GM20431 (cell line): ENCODE results near the gene MTHFD2L.

Experiments used
- in situ Hi-C: fragments of 300-500 bp; cut with MseI, MboI; formaldehyde crosslinking; loops from one replicate; pipeline ENCODE4 v1.15.0; 2020; ENCODE audit warnings: low sequenced_read_pairs; ENCODE audit not compliant: unreplicated experiment

Gene MTHFD2L

DNA sequence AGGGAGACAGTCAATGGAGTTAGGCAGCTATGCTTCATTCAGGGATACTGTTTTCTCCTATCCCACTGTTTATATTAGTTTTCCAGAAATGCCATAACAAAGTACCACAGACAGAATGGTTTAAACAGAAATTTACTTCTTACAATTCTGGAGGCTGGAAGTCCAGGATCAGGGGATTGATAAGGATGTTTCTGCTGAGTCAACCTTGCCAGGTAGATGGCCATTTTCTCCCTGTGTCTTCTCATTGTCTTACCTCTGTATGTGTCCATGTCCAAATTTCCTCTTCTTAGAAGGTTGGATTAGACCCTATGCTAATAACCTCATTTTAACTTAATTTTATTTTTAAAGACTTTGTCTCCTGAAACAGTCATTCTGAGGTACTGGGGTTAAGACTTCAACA is 129.9 kb downstream of the MTHFD2L start:
- in situ Hi-C loops, result no loop called here

DNA sequence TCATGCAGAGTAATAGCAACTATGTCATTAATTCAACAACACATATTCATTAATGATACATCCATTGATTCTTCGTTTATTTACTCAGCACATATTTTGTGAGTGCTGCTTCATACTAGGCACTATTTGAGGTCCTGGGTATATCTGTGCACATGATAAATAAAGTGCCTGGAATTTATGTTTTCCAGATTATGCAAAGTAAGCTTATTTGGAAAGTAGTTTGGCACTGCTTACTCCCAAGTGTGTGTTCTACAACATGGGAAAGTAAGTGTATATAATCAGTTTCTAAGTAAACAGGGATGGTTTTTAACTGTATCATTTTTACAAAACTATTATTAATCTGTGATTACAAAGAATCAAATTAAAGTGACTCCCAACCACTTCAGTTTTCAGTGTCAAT is 133.6 kb downstream of the MTHFD2L start:
- in situ Hi-C loops, result no loop called here

DNA sequence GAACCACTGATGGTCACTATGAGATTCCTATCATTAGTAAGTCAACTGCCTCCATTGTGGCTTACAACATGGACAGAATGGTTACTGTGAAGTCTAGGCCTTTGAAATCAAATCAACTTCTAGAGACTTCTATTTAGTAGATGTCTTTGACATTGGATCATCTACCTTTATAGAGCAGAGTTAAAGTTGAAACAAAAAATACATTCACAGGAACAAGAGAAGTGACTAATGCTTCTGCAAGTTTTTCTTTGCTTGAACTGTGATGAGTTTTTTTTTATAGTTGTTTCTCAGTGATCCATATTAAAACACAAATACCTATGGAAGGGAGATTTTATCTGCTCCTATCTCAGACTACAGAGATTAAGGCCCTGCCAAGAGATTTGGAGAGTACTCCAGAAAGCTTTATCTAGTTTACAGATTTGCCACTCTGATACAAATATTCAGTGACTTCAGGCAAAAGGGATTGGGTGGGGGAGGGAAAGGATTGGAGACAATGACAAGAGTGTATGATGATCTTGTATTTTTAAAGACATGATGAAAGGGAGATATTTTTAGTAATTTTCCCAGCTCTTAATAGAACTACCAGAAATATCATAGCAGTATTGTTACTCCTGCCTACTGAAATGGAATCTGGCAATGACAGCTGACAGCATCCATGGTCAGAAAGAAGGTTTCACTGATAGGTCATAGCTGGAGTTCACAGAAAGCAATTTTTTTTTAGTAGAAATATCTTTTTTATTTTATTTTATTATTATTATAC is 134.4 kb downstream of the MTHFD2L start:
- in situ Hi-C loops, result no loop called here

DNA sequence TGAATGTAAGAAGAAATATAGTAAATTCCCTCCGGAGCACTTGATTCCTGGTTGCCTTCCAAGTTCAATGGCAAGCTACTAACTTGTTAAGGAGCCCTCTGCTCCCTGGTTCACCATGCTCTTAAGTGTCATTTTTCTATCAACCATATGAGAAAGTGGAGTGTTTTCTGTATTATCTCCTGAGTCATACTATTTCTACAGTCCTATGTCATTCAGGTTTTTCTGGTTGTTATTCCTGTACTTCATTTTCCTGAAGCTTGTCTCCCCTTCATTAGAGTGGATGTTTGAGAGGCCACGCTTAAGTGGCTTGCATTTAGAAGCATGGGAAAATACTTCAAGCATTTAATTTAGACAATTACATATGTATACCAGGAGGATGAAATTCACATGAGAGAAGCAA is 135.6 kb downstream of the MTHFD2L start:
- in situ Hi-C loops, result no loop called here

DNA sequence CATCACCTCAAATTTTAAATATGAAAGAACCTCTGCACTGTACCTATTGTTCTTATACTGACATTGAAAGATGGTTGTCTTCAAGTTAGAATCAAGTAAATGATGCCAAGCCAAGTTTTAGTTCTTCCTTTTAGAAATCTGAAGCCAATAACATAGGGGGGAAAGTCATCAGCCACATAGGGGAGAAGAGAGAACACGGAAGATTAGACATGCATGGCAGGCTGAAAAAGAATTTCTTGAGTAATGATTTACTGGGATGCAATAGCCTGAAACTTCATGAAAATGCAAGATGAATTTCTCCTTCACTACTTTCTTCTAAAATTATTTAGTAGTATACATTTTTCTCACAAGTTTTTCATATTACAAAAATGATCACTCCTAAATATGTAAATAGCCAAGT is 136.8 kb downstream of the MTHFD2L start:
- in situ Hi-C loops, result no loop called here

DNA sequence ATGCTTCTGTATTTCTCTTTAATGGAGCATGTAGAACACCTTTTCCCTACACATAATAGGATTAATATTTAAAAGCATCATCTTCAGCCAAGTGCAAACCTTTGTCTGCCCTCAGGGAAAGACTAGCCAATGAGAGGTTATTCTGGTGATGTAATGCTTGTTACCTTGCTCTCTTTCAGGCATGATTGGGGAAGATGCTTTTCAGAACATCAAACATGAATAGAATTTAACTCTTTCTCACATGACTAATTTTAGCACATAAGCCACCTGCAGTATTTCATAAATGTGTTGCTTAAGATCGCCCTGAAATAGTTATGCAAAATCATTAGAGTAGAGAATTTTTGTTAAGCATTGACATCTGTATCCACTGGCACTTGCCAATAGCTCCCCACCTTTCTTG is 139.6 kb downstream of the MTHFD2L start:
- in situ Hi-C loops, result no loop called here

DNA sequence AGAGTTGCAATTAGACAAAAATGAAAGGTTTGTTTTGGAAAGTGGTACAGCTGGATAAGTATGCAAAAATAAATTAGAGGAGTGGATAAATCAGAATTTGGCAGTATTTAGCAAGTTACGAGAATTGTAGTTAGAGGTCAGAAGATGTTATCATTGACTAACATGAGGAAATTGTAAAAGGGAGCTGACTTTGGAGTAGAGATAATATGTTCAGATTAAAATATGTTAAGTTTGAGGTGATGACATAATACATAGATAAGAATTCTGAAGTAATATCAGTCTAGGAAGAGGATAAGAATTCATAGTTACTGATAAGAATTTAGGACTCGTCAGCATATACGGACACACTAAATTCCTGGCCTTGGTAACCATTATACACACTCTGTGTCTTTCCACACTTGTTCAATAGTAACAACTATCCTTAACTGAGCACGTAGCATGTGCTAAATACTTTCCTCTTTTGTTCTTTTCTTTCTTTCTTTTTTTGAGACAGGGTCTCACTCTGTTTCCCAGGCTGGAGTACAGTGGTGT is 146.2 kb downstream of the MTHFD2L start:
- in situ Hi-C loops, result loop anchor here (25.0 kb wide), 1 partner anchor 117 kb away; no protein-coding TSS in a partner anchor

DNA sequence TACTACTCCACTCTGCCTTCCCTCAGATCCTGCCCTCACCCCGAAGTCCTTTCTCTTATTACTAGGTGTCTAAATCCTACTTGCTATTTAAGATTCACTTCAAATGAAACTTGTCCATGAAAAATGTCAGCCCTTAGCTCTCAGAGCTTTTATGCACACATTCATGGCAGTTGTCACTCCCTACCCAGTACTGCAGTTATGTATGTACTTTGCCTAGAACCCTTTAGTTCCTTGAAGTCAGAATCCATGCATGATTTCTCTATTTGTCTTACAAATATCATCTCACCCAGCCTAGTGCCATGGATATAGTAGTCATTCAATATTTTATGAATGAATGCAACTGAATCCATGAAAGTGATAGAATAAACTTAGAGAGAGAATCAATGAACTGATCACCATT is 147.1 kb downstream of the MTHFD2L start:
- in situ Hi-C loops, result loop anchor here (25.0 kb wide), 1 partner anchor 118 kb away; no protein-coding TSS in a partner anchor

DNA sequence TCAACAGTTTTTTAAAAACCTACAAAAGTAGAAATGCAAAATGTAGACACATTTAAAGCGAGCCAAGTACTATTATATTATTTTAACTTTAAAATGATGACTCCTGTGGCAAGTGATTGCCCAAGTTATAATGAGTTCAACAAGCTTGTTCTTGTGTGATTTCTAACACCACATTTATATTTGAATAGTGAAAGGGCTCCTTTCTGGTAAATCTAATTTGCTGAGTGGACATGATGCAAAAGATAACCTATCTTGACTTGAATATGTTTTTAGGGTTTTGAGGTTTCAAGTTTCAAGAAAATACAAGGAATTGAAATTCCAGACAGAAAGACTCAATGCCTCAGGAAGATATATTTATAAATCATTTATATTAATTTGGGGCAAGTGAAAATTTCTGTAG is 149.3 kb downstream of the MTHFD2L start:
- in situ Hi-C loops, result loop anchor here (25.0 kb wide), 1 partner anchor 120 kb away; no protein-coding TSS in a partner anchor

DNA sequence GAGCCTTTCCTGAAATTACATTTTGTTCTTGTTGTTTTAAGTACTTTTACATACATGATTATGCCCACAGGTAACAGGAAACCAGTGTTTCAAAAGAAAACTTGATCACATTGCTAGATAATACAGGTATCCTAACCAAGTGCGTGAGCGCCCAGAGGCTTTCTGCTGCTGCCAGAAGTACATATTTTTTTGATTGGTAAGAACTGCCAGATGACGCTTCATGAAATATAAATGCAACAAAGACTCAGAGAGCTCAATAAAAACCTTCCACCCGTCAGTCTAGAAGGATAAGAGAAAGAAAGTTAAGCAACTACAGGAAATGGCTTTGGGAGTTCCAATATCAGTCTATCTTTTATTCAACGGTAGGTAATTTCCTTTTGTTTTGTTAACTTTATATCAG is 150.3 kb downstream of the MTHFD2L start, which contains the start of gene EPGN:
EPGN (plus strand) TSS at position 256 of the 400 bp plus-strand sequence; CDS start at position 320, 64 bp downstream.
- in situ Hi-C loops, result loop anchor here (25.0 kb wide), 1 partner anchor 121 kb away; no protein-coding TSS in a partner anchor

DNA sequence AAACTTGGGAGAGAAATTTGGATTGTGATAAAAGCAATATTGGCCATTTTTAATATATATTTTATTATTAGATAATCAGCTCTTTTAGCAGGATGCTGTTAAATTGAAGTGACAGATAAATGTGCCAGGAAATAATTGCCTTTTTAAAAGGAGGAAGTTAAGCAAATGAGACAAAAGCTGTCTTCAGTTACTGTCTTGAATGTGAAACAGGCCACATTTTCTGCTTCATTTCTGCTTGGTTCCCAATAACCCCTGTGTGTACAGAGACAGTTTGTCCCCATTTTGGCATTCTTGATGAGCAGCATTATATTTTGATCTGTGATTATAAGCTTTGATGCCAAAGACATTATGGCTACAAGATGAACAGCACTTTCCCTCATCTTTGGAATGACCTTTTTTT is 151.3 kb downstream of the MTHFD2L start:
- in situ Hi-C loops, result loop anchor here (25.0 kb wide), 1 partner anchor 122 kb away; no protein-coding TSS in a partner anchor

DNA sequence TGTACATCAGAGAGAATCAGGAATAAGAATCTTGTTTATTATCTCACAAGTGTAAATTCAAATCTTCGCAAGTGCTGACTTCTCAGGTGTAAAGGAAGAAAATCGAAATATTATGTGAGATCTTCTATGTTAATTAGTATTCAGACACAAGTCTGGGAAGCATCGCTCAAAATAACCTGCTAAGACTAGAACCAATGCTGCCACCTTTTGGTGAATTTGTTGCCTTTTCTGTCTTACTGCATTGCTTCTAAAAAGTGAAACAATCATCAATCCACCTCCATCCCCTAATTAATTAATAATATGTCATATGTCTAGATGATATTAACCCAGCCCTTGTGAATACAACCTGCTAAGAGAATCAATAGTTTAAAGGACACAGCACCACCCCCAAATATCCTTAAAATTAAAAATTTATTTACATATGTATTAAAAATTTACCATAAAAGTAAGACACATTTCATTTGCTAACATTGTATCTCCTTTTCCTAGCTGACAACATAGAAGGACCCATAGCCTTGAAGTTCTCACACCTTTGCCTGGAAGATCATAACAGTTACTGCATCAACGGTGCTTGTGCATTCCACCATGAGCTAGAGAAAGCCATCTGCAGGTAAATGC is 153.9 kb downstream of the MTHFD2L start:
- in situ Hi-C loops, result loop anchor here (25.0 kb wide), 1 partner anchor 125 kb away; no protein-coding TSS in a partner anchor

DNA sequence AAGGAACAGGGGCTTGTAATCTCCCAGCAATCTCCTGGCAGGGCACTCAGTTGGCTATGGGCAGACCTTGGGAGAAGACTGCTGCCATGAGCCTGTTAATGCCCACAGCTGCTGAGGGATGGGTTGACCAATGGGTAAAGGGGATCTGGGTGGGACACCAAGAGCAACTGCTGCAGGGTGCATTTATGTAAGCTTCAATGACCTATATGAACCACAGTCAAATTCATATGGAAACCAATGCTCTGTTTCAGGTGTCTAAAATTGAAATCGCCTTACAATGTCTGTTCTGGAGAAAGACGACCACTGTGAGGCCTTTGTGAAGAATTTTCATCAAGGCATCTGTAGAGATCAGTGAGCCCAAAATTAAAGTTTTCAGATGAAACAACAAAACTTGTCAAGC is 156.4 kb downstream of the MTHFD2L start:
- in situ Hi-C loops, result loop anchor here (25.0 kb wide), 1 partner anchor 127 kb away; no protein-coding TSS in a partner anchor

DNA sequence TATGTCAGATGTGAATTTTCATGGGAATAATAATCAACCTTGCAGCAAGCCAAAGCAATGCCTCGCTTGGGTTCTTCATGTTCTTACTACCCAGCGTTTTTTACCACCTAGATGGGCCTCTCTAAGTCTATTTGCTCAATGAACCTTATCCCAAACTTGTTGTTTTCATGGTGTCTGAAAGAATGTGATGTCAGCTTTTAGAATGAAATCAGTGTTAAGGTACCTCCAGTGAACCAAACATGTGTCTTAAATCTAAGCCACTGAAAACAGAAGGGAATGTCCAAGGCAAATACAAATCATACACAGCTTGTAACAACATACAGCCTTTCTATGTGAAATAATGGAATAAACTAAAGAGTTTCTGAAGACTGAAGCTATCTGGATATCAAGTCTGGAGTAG is 157.0 kb downstream of the MTHFD2L start:
- in situ Hi-C loops, result loop anchor here (25.0 kb wide), 1 partner anchor 128 kb away; no protein-coding TSS in a partner anchor

DNA sequence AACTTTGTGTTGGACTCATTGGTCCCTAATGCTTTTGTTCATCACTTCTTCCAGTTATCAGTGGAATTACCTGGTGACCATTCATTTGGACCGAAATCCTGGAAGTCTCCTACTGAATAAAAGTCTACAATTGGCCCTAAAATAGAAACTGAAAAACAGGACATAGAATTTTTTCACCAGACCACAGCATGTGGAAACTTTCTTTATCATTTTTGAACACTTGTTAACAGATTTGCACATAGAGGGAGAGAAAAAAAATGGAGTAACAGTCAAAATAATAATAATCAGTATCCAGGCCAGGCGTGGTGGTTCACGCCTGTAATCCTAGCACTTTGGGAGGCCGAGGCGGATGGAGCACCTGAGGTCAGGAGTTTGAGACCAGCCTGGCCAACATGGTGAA is 157.5 kb downstream of the MTHFD2L start:
- in situ Hi-C loops, result loop anchor here (25.0 kb wide), 1 partner anchor 128 kb away; no protein-coding TSS in a partner anchor

DNA sequence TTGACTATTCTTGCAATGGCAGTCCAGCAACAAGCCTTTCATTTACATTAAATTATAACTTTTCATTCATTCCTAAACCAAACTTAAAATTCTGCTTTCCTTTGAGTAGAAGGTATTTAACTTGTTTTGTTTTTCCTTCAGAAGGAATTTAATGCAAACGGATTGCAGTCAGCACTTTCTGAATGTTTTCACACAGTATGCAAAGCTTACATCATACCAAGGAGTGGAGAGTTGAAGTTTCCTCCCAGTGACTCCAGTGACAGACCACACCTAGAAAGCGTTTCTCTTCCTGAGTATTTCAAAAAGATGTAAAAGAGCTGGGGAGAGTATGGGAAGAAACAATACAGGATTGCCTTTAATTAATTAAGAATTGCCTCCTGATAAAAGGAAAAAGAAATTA is 158.5 kb downstream of the MTHFD2L start:
- in situ Hi-C loops, result loop anchor here (25.0 kb wide), 1 partner anchor 129 kb away; no protein-coding TSS in a partner anchor

DNA sequence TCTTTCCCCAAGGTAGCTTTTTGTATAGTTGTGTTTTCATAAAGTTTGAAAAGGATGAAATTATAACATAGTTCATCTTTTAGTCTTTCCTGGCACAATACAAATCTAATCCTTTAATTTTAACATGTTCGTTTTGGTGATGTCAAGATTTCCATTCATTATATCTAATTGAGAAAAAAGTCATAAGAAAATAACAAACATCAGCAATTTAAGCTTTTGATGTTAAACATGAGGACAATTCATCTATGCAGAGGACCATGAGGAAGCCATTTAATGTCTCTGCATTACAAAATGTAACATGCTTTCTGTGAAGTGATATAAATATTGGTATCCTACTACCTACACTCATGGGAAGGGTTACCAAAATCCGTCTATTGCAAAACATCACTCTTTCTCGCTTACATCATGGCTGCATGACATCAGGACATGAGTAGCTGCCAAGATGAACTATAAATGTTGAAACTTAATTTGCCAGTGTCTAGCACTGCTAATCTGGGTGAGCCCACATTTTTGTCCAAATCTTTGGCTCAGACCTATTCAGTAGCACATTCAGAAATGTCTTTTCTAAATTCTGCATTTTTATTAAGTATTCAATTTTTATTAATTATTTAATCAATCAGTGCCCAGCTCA is 159.8 kb downstream of the MTHFD2L start:
- in situ Hi-C loops, result loop anchor here (25.0 kb wide), 1 partner anchor 130 kb away; no protein-coding TSS in a partner anchor

DNA sequence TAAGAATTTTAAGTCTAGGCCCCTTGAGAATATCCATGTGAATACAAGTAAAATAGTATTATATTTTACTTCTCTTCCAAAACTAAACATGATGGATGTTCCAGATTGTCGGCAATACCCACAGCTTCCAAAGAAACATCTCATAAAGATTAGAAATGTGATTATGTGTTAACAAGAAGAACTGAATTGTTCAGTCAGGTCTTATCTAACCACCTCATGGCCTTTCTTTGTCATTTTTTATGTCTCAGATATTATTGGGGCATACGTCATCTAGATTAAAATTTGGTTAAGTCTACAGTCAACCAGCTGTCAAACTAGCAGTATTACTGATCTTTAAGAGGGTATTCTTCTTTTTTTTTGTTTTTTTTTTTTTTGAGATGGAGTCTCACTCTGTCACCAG is 160.4 kb downstream of the MTHFD2L start:
- in situ Hi-C loops, result loop anchor here (25.0 kb wide), 1 partner anchor 131 kb away; no protein-coding TSS in a partner anchor

DNA sequence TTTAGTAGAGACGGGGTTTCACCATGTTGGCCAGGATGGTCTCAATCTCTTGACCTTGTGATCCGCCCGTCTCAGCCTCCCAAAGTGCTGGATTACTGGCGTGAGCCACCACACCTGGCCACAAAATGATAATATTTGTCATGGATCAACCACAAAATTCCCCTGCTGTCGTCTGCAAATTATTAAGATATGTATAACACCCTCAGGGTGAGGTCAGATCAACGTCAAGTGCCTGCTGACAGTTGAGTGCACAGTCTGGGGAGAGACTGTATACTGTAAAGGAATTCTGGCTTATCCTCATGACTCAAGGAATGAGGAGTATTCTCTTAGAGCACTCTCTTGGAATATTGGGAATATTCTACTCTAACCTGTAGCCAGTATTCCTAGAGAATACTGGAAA is 161.6 kb downstream of the MTHFD2L start:
- in situ Hi-C loops, result loop anchor here (25.0 kb wide), 1 partner anchor 132 kb away; no protein-coding TSS in a partner anchor

DNA sequence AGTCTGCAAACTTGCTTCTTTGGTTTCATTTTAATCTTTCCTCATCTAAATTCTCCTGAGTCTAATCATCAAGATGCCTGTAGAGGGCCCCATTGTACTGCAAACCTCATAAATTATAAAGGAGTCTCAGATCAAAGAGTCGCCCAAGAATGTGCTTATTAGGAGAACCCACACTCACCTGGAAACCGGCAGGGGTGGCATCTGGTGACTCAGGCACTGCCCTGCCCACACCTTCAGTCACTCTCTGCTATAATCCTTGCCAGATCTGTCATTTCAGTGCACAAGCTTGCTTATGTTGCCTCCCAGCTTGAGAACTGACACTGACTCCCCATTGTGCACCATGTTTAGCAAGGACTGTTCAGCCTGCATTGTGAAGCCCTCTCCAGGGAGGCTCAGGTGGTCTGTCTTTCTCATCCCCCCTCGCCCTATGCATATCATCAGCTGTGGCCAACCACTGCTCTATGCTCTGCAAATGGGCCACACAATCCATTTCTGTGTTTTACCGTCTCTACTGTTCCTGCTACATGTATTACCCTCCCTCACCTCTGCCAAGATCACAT is 162.7 kb downstream of the MTHFD2L start:
- in situ Hi-C loops, result loop anchor here (25.0 kb wide), 1 partner anchor 133 kb away; no protein-coding TSS in a partner anchor
